T-helper 1 cell treated with Interleukin-12 subunit alpha and Interleukin-12 subunit beta and Interleukin-4 antibody, amounts not matched to agents 30 μg/mL and 1 μg/mL, for 36 hours (primary cell): ENCODE measurements around the gene ZNRF1.
"Not testable (repeated sequence)": the region's sequence is repeated elsewhere in the genome, so short reads cannot be mapped to it uniquely, and the experiment has no call there.

Source experiments
- H3K27ac Mint-ChIP-seq: one replicate; pipeline ENCODE4 v1.8.0; 2021; ENCODE audit warnings: mild to moderate bottlenecking, mixed read lengths
- H3K27me3 Mint-ChIP-seq: one replicate; pipeline ENCODE4 v1.8.0; 2021; ENCODE audit warnings: low read depth, mixed read lengths
- H3K36me3 Mint-ChIP-seq: one replicate; pipeline ENCODE4 v1.8.0; 2021; ENCODE audit warnings: low read depth, mixed read lengths
- H3K4me1 Mint-ChIP-seq: one replicate; pipeline ENCODE4 v1.8.0; 2021; ENCODE audit warnings: low read depth, mixed read lengths
- H3K4me3 Mint-ChIP-seq: one replicate; pipeline ENCODE4 v1.8.0; 2021; ENCODE audit warnings: mild to moderate bottlenecking, moderate library complexity, mixed read lengths
- H3K9me3 Mint-ChIP-seq: one replicate; pipeline ENCODE4 v1.8.0; 2021; ENCODE audit warnings: mixed read lengths

The ZNRF1 gene

DNA sequence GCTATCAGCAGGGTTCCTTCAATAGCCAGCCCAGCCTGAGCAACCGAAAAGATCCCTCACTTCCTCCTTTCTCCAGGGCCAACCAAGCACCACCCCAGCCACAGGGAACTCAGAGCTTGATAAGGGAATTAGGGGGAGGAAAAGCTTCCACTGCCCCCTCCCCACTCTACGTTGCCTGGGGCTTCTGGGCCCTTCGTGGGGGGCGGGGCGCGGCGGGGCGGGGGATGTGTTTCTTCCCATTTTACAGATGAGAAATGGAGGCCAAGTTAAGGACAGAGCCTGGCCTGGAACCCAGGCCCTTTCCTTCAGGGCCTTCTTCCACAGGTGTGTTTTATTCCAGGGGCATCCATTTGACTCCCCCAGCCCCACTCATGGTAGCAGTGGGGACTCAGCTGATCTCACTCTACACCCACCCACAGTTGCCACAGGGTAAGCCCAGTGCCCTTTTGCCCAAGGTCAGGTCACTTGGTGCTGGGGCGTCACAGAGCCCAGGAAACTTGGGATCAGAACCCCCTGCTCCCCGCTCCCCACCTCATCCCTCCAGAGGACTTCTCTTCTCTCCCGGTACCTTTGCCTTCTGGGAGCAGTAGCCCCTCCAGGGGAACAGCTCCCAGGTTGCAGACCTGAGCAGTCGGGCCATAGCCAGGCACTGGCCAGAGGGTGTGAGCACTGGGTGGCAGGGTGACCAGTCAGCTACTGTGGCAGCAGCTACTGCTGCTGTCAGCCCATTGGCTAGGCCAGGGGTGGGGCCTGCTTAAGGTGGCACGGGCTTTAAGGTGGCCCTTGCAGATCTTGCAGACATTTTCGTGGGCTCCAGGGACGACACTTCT is 117.5 kb downstream of the ZNRF1 start, which contains the start of gene LDHD:
Gene LDHD (minus strand): TSS at position 700 of the 830 bp plus-strand sequence. CDS start 60 bp downstream, at position 640.
- H3K4me1 Mint-ChIP-seq: peaks cover 17% of the 10 kb centered on the region
- no peaks in the 10 kb centered on the region for H3K36me3 Mint-ChIP-seq
- H3K27me3 Mint-ChIP-seq: no peaks in the 10 kb centered on the region
- H3K9me3 Mint-ChIP-seq: peaks cover 5% of the 10 kb centered on the region
- H3K27ac Mint-ChIP-seq: no peak within 1 kb of the TSS
- peak within 1 kb of the TSS; percentile 58 for H3K4me3 Mint-ChIP-seq

DNA sequence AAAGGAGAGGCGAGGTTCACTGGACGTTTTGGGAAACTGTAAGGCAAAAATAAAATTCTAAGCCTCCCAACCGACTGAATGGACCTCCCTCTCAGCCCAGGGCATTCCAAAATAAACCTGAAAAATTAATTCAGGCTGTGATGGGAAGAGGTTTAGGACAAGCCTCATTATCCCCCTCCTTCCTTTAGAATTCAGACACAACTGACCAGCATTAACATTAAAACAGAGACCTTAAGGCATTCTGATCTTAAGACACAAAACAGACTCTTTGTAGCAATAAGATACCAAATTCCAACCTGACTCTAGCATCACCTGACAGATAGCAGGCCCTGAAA is 118.1 kb downstream of the ZNRF1 start:
- Mint-ChIP-seq H3K4me1 (peaks cover 11% of the 10 kb centered on the region), H3K4me3 (no peak overlapping the region), H3K36me3 (peaks cover under 1% of the 10 kb centered on the region), H3K9me3 (peaks cover 10% of the 10 kb centered on the region), H3K27ac (no peak overlapping the region), H3K27me3 (no peaks in the 10 kb centered on the region)

DNA sequence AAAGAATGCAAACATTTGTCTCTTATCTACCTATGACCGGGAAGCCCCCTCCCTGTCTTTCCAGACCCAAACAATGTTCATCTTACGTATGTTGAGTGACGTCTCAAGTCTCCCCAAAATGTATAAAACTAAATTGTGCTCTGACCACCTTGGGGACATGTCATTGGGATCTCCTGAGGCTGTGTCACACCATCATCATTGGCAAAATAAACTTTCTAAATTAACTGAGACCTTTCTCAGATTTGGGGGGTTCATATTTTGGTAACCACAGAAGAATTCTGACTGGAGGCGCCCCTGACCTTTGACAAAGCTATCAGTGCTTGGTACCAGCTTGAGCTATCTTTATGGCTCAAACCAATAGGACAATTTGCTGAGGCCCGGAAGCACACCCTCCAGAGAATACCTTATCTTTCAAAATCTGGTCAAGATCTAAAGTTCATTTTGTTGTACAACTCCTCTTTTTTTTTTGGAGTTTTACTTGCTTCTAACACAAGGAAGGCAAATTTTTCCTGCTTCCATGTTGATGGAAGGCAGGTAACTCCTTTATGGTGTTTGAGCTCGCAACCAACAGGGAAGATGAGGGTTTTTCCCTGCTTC is 120.2 kb downstream of the ZNRF1 start:
- Mint-ChIP-seq H3K36me3 (peaks cover 5% of the 10 kb centered on the region), H3K27ac (no peak overlapping the region), H3K27me3 (no peaks in the 10 kb centered on the region), H3K4me1 (no peaks in the 10 kb centered on the region), H3K4me3 (no peak overlapping the region), H3K9me3 (peaks cover 19% of the 10 kb centered on the region)

GRCh38 chr16:75120253-75120652 is 121.4 kb downstream of the ZNRF1 start:
- Mint-ChIP-seq H3K36me3 (peaks cover 5% of the 10 kb centered on the region), H3K27ac (no peak overlapping the region), H3K9me3 (peaks cover 19% of the 10 kb centered on the region), H3K4me3 (no peak overlapping the region), H3K27me3 (no peaks in the 10 kb centered on the region), H3K4me1 (no peaks in the 10 kb centered on the region)

DNA sequence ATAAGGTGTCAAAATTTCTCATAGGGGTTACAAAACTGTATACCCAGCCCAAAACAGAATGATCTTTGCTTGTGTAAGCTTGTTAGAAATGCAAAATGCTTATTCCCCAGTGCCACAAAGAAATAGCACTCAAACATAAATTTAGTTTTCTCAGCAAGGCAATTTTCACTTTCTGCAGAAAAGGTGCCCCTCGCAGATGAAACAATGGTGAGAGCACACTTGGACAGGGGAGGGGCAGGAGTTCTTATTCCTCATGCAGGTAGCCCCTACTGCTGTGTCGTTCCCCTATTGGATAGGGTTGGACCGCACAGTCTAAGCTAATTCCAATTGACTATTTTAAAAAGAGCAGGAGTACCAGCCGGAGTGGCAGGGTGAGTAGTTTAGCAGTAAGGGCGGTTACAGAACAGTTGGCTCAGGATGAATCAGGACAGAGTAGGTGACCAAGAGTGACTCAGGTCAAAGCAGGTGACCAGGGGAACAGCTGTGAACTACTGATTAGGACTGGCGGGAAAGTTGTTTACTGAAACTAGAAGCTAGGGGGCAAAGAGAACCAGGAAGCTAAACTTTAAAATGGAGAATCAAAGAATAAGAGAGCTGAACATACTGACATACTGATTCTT is 123.2 kb downstream of the ZNRF1 start:
- peaks cover 5% of the 10 kb centered on the region for H3K36me3 Mint-ChIP-seq
- H3K4me3 Mint-ChIP-seq: no peak overlapping the region
- H3K4me1 Mint-ChIP-seq: no peaks in the 10 kb centered on the region
- peaks cover 21% of the 10 kb centered on the region for H3K9me3 Mint-ChIP-seq
- no peak overlapping the region for H3K27ac Mint-ChIP-seq
- no peaks in the 10 kb centered on the region for H3K27me3 Mint-ChIP-seq

- no peak overlapping the region for H3K27ac Mint-ChIP-seq
- H3K4me1 Mint-ChIP-seq: no peaks in the 10 kb centered on the region
- no peak overlapping the region for H3K4me3 Mint-ChIP-seq
- H3K36me3 Mint-ChIP-seq: peaks cover 5% of the 10 kb centered on the region
- no peaks in the 10 kb centered on the region for H3K27me3 Mint-ChIP-seq
- H3K9me3 Mint-ChIP-seq: peaks cover 26% of the 10 kb centered on the region
These were observed 123.8 kb downstream of the ZNRF1 start for GRCh38 chr16:75122609-75123008.

- Mint-ChIP-seq H3K36me3 (peaks cover 2% of the 10 kb centered on the region), H3K27ac (no peak overlapping the region), H3K27me3 (no peaks in the 10 kb centered on the region), H3K9me3 (peaks cover 9% of the 10 kb centered on the region), H3K4me3 (no peak overlapping the region), H3K4me1 (peaks cover 6% of the 10 kb centered on the region)
These were observed 129.0 kb downstream of the ZNRF1 start for GRCh38 chr16:75127713-75128415.

- H3K4me1 Mint-ChIP-seq, H3K9me3 Mint-ChIP-seq, H3K27me3 Mint-ChIP-seq, H3K27ac Mint-ChIP-seq, H3K36me3 Mint-ChIP-seq, H3K4me3 Mint-ChIP-seq: not testable (repeated sequence)
These were observed 130.8 kb downstream of the ZNRF1 start for GRCh38 chr16:75129421-75130149.

DNA sequence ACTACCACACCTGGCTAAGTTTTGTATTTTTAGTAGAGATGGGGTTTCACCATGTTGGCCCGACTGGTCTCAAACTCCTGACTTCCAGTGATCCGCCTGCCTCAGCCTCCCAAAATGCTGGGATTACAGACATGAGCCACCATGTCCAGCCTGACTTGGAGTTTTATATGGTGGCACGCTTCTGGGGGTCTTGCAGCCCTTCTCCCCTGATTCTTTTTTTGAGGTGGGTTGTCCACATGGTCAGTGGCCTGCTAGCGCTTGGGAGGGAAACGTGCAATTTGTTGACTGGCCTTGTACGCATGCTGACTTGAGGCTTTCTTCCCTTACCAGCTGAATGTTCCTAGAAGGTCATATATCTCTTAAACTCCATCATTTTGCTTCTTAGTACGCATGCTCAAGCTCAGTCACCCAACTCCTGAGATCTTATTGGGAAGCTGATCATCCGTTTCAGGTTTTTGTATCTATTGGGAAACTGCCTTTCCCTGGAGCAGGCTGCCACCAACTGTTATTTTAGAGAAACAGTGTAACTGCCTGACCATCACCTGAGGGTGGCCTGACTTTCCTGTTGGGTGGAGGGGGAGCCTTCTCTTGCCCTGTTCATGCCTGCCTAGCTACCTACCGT is 131.4 kb downstream of the ZNRF1 start:
- Mint-ChIP-seq H3K36me3 (peaks cover 2% of the 10 kb centered on the region), H3K4me3 (no peak overlapping the region), H3K9me3 (peaks cover 9% of the 10 kb centered on the region), H3K27ac (no peak overlapping the region), H3K4me1 (peaks cover 6% of the 10 kb centered on the region), H3K27me3 (no peaks in the 10 kb centered on the region)

GRCh38 chr16:75131081-75131480 is 132.3 kb downstream of the ZNRF1 start:
- Mint-ChIP-seq H3K27me3 (no peaks in the 10 kb centered on the region), H3K4me1 (peaks cover 6% of the 10 kb centered on the region), H3K4me3 (no peak overlapping the region), H3K36me3 (peaks cover 2% of the 10 kb centered on the region), H3K9me3 (peaks cover 9% of the 10 kb centered on the region), H3K27ac (no peak overlapping the region)

GRCh38 chr16:75138233-75138632 is 139.4 kb downstream of the ZNRF1 start:
- no peak overlapping the region for H3K4me3 Mint-ChIP-seq
- H3K27me3 Mint-ChIP-seq: no peaks in the 10 kb centered on the region
- H3K36me3 Mint-ChIP-seq: no peaks in the 10 kb centered on the region
- peaks cover 7% of the 10 kb centered on the region for H3K4me1 Mint-ChIP-seq
- no peaks in the 10 kb centered on the region for H3K9me3 Mint-ChIP-seq
- no peak overlapping the region for H3K27ac Mint-ChIP-seq

GRCh38 chr16:75138636-75139035 is 139.8 kb downstream of the ZNRF1 start:
- H3K27me3 Mint-ChIP-seq: no peaks in the 10 kb centered on the region
- H3K27ac Mint-ChIP-seq: no peak overlapping the region
- no peaks in the 10 kb centered on the region for H3K9me3 Mint-ChIP-seq
- H3K4me3 Mint-ChIP-seq: no peak overlapping the region
- H3K36me3 Mint-ChIP-seq: no peaks in the 10 kb centered on the region
- peaks cover 7% of the 10 kb centered on the region for H3K4me1 Mint-ChIP-seq

GRCh38 chr16:75139498-75139897 is 140.7 kb downstream of the ZNRF1 start:
- H3K4me1 Mint-ChIP-seq: peaks cover 7% of the 10 kb centered on the region
- no peak overlapping the region for H3K27ac Mint-ChIP-seq
- no peak overlapping the region for H3K4me3 Mint-ChIP-seq
- no peaks in the 10 kb centered on the region for H3K36me3 Mint-ChIP-seq
- H3K27me3 Mint-ChIP-seq: no peaks in the 10 kb centered on the region
- no peaks in the 10 kb centered on the region for H3K9me3 Mint-ChIP-seq

DNA sequence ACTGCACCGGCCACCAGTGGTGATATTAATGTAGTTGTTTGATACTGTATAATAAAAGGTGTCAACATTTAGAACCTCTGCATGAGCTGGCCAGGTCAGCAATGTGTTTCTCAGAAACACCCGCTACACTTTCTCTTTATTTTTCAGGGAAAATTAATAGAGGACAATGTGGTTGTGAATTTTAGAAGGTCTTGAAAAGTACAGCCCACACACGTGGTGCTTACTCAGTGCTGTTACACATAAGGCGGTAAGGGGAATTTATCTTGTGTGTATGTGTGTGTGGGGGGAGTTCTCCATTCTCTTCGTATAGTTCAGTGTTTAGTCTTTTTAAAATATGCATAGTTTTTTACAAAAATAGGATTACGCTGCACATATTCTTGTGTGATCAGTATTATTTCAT is 145.1 kb downstream of the ZNRF1 start:
- Mint-ChIP-seq H3K27ac (no peak overlapping the region), H3K27me3 (no peaks in the 10 kb centered on the region), H3K4me1 (peaks cover 3% of the 10 kb centered on the region), H3K9me3 (no peaks in the 10 kb centered on the region), H3K36me3 (no peaks in the 10 kb centered on the region), H3K4me3 (no peak overlapping the region)
